Stimulated activated CD8-positive, alpha-beta memory T cell treated with anti-CD3 and anti-CD28 coated beads, Interleukin-15, amount 100 ng/mL, for 4 hours (primary cell): ENCODE results near the gene CDKN2AIPNL.
"Not testable (repeated sequence)": the region's sequence is repeated elsewhere in the genome, so short reads cannot be mapped to it uniquely, and the experiment has no call there.

Experiments used
- DNase-seq, 2 donors: peaks; one replicate each; pipeline ENCODE4 v3.0.0-alpha.2; 2020; ENCODE audit warnings: low read depth in 2 of 2

The CDKN2AIPNL gene

GRCh38 chr5:134437847-134438581 lies 26.3 kb upstream of the CDKN2AIPNL start:
- DNase-seq = no peak

- no peak for DNase-seq
Observed at GRCh38 chr5:134437340-134437846, 25.7 kb upstream of the CDKN2AIPNL start.

- peak in 1 of 2 donors; percentile 8 for DNase-seq
Observed at GRCh38 chr5:134436523-134437339, 25.1 kb upstream of the CDKN2AIPNL start.

- no peak for DNase-seq
Observed at GRCh38 chr5:134435560-134435959, 23.9 kb upstream of the CDKN2AIPNL start.

GRCh38 chr5:134432677-134433359 lies 21.1 kb upstream of the CDKN2AIPNL start:
- DNase-seq = no peak

GRCh38 chr5:134432174-134432573 lies 20.5 kb upstream of the CDKN2AIPNL start:
- DNase-seq = no peak

- no peak for DNase-seq
Observed at GRCh38 chr5:134430001-134430569, 18.4 kb upstream of the CDKN2AIPNL start.

- DNase-seq = no peak
Observed at GRCh38 chr5:134427540-134428041, 15.9 kb upstream of the CDKN2AIPNL start.

- no peak for DNase-seq
Observed at GRCh38 chr5:134426361-134426760, 14.7 kb upstream of the CDKN2AIPNL start.

- DNase-seq = no peak
Observed at GRCh38 chr5:134423376-134423775, 11.7 kb upstream of the CDKN2AIPNL start.

- DNase-seq = no peak
Observed at GRCh38 chr5:134422791-134423365, 11.2 kb upstream of the CDKN2AIPNL start.

GRCh38 chr5:134421038-134421437 lies 9.4 kb upstream of the CDKN2AIPNL start:
- DNase-seq = not testable (repeated sequence)

GRCh38 chr5:134420343-134420742 lies 8.7 kb upstream of the CDKN2AIPNL start:
- DNase-seq = no peak

- no peak for DNase-seq
Observed at GRCh38 chr5:134418958-134419357, 7.3 kb upstream of the CDKN2AIPNL start.

GRCh38 chr5:134417707-134418106 lies 6.0 kb upstream of the CDKN2AIPNL start:
- no peak for DNase-seq

GRCh38 chr5:134413046-134413445 lies 1.4 kb upstream of the CDKN2AIPNL start:
- no peak for DNase-seq

- DNase-seq = no peak
Observed at GRCh38 chr5:134411228-134411545, 494 bp downstream of the CDKN2AIPNL start.

- no peak for DNase-seq
Observed at GRCh38 chr5:134410822-134411221, 859 bp downstream of the CDKN2AIPNL start.

GRCh38 chr5:134409321-134409720 lies 2.4 kb downstream of the CDKN2AIPNL start:
- no peak for DNase-seq

GRCh38 chr5:134406390-134406789 lies 5.3 kb downstream of the CDKN2AIPNL start:
- DNase-seq = no peak

- DNase-seq = no peak
Observed at GRCh38 chr5:134403951-134404350, 7.7 kb downstream of the CDKN2AIPNL start.
